Gastroesophageal sphincter (tissue), 4 donors: ENCODE data around the gene AFG3L2. TPM values are rescaled to one million over a fixed set of nuclear protein-coding genes. Genes with fewer than 3 reads are reported as not detected.

ENCODE experiments used
- ATAC-seq: fragments of 150-250 bp; one replicate; pipeline ENCODE4 v1.9.1; 2016; ENCODE audit warnings: mild to moderate bottlenecking, moderate library complexity
- H3K27ac ChIP-seq, 4 donors: fragments of 200-600 bp; sonication (generic) in 3 of 4; 1 replicate in 3 of 4; 2 replicates in 1 of 4; pipeline ENCODE4 v1.5.1; 2016 to 2019
- H3K27me3 ChIP-seq: fragments of 200-600 bp; sonication (generic); one replicate; pipeline ENCODE4 v1.5.1; 2019
- H3K36me3 ChIP-seq, 2 donors: fragments of 200-600 bp; sonication (generic); one replicate each; pipeline ENCODE4 v1.5.1; 2019; ENCODE audit warnings: control low read depth in 1 of 2
- H3K4me1 ChIP-seq, 3 donors: fragments of 200-600 bp; sonication (generic); 1 replicate in 2 of 3; 2 replicates in 1 of 3; pipeline ENCODE4 v1.5.1; 2016 to 2019; ENCODE audit warnings: control low read depth in 2 of 3
- H3K4me3 ChIP-seq, 2 donors: fragments of 200-600 bp; sonication (generic); one replicate each; pipeline ENCODE4 v1.5.1; 2019; ENCODE audit warnings: mild to moderate bottlenecking in 1 of 2, moderate library complexity in 1 of 2
- H3K9me3 ChIP-seq, 3 donors: fragments of 200-600 bp; sonication (generic); one replicate each; pipeline ENCODE4 v1.5.1; 2017 to 2019; ENCODE audit warnings: control low read depth in 2 of 3
- EP300 ChIP-seq: sonication (generic); formaldehyde crosslinking; IDR thresholded peaks from one replicate; pipeline ENCODE4 v1.6.1; 2017; ENCODE audit warnings: antibody characterized with exemption, mild to moderate bottlenecking
- POLR2A ChIP-seq, 2 donors: fragments of 450-650 bp; IDR thresholded peaks; one replicate each; pipeline ENCODE4 v1.6.1; 2017; ENCODE audit warnings: antibody characterized with exemption in 2 of 2, mild to moderate bottlenecking in 2 of 2, moderate library complexity in 1 of 2
- POLR2AphosphoS5 ChIP-seq: sonication (generic); formaldehyde crosslinking; IDR thresholded peaks from one replicate; pipeline ENCODE4 v1.6.1; 2017; ENCODE audit warnings: antibody characterized with exemption
- WGBS, 2 donors: methylation state at CpG; one replicate each; pipeline ENCODE4 v1.1.5; 2018; ENCODE audit warnings: low coverage in 1 of 2; 5-methylcytosine and 5-hydroxymethylcytosine counted together
- total RNA-seq, 4 donors: library from RNA; depleted of rRNA; stranded (reverse); fragments of >200 nt; gene quantifications; one replicate each; pipeline ENCODE4 v1.1.0, GENCODE V29; 2016
- TF ChIP-seq, protein P1 (sequence below), 4 experiments: fragments of 200-600 bp in 2 of 4; fragments of 450-650 bp in 2 of 4; sonication (generic) in 1 of 4; IDR thresholded peaks; one replicate each; pipeline ENCODE4 v1.5.1; 2017 to 2019; ENCODE audit warnings: antibody characterized with exemption in 4 of 4, mild to moderate bottlenecking in 2 of 4, moderate library complexity in 2 of 4

Gene AFG3L2
- total RNA-seq, 4 donors from 2014 or later = 38.4 to 52.9 (median 40.8) TPM

DNA sequence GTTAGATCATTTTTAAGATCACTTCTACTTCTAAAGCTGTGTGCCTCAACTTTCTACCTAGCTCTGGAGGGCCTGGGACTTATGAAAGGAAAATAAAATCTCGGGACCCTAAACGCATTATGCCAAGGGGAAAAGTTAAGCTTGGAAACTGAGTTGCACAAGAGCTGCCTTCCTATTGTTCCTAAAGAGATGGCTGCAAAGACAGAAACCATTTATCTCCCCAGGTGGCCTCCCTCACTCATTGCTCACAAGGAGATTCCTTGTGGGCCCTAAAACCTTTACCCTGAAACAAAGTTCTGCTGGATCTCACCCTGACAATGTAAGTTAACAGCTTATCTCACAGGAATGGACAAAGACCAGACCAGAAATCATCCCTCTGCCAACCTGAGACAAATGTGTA is 42.2 kb downstream of the AFG3L2 start:
- peaks cover 0 to 85% of the 10 kb centered on the region in 2 donors for H3K36me3 ChIP-seq
- TF ChIP-seq POLR2A (IDR thresholded peaks at IDR 0.05) = no peak
- TF ChIP-seq, protein P1, sequence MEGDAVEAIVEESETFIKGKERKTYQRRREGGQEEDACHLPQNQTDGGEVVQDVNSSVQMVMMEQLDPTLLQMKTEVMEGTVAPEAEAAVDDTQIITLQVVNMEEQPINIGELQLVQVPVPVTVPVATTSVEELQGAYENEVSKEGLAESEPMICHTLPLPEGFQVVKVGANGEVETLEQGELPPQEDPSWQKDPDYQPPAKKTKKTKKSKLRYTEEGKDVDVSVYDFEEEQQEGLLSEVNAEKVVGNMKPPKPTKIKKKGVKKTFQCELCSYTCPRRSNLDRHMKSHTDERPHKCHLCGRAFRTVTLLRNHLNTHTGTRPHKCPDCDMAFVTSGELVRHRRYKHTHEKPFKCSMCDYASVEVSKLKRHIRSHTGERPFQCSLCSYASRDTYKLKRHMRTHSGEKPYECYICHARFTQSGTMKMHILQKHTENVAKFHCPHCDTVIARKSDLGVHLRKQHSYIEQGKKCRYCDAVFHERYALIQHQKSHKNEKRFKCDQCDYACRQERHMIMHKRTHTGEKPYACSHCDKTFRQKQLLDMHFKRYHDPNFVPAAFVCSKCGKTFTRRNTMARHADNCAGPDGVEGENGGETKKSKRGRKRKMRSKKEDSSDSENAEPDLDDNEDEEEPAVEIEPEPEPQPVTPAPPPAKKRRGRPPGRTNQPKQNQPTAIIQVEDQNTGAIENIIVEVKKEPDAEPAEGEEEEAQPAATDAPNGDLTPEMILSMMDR (IDR thresholded peaks at IDR 0.05) = no peak
- TF ChIP-seq EP300 = no peak
- TF ChIP-seq POLR2AphosphoS5 = no peak
- 65 to 67% methylated on average over 2 of the region's 2 CpGs for WGBS, 2 donors

DNA sequence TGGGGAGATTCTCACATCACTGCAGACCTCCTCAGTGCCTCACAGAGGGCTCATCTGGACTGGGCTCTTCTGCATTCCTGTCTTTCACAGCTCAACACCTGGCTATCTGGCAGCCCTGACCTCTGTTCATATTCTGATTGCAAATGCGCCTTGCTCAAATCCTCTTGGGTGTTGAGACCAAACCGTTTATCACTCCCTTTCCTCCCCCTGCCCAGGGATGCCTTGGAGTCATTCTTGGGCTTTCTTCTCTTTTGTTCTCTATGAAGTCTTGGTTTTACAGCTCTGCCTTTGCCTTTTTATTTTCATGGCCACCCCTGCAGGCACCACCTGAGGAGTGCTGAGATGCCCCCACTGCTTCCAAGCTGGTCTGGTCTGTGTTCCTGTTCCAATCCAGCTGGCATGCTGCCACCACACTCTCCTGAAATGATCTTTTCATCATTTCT is 42.6 kb downstream of the AFG3L2 start:
- no peak for ATAC-seq
- TF ChIP-seq, protein P1 (IDR thresholded peaks at IDR 0.05) = no peak
- TF ChIP-seq EP300 = no peak
- TF ChIP-seq POLR2AphosphoS5 = no peak
- Histone ChIP-seq H3K36me3 (peaks cover 0 to 85% of the 10 kb centered on the region in 2 donors), H3K27ac (peak overlapping the region in 3 of 4 donors; percentile 20 to 38 (median 25)), H3K9me3 (no peaks in the 10 kb centered on the region), H3K4me3 (no peak overlapping the region), H3K27me3 (no peaks in the 10 kb centered on the region), H3K4me1 (peaks cover 5 to 33% (median 10%) of the 10 kb centered on the region in 3 donors)
- 47 to 50% methylated on average over 2 of the region's 2 CpGs for WGBS, 2 donors

More for the DNA sequence above, 42.2 kb downstream of the AFG3L2 start:
- Histone ChIP-seq H3K9me3 (no peaks in the 10 kb centered on the region), H3K27me3 (no peaks in the 10 kb centered on the region), H3K4me3 (no peak overlapping the region), H3K27ac (peak overlapping the region in 3 of 4 donors; percentile 17 to 38 (median 20)), H3K4me1 (peaks cover 5 to 33% (median 10%) of the 10 kb centered on the region in 3 donors)
- no peak for ATAC-seq

DNA sequence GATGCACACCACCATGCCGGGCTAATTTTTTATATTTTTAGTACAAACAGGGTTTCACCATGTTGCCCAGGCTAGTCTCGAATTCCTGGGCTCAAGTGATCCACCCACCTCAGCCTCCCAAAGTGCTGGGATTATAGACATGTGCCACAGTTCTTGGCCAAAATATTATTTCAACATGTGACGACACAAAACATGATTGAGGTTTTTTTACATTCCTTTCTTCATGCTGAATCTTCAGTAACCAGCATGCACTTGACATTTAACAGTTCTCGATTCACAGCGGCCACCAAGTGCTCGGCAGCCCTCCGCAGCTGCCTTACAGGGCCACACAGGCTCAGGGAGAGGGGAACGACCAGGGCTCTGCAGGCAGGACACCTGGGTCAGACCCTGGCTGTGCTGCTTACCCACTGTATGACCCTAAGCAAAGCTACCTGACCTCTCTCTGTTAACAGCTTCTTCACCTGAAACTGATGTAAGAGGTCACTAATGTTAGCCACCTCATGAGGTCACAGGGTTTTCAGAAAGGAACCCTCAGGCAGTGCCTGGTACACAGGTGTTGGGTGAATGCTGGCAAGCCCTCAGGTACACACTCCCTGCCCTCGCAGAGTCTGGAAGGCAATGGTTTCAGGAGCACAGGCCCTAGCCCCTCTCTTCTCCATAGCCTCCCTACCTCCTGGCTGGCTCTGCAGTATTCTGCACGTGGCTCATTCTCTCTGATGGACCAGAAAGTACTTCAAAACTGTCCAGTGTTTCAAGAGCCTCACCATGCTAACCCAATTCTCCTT is 43.3 kb downstream of the AFG3L2 start:
- peak overlapping the region in 3 of 4 donors; percentile 20 to 38 (median 25) for H3K27ac ChIP-seq
- peaks cover 0 to 85% of the 10 kb centered on the region in 2 donors for H3K36me3 ChIP-seq

DNA sequence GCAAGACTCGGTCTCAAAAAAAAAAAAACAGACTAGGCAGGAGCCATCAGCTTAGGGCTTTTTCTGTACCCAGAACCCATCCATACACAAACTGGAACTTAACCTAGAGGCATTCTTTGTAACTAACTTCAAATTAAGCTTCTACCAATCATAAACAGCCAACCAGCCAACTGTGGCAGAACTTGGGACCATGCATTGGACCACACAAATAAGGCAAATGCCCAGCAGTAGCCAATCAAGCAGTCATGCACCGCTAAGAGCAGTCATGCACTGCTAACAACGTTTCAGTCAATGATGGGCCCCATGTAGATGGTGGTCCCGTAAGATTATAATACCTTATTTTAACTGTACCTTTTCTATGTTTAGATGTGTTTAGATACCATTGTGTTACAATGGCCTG is 46.3 kb downstream of the AFG3L2 start:
- Histone ChIP-seq H3K9me3 (no peaks in the 10 kb centered on the region), H3K4me1 (peaks cover 5 to 46% (median 10%) of the 10 kb centered on the region in 3 donors), H3K4me3 (no peak overlapping the region), H3K27me3 (no peaks in the 10 kb centered on the region), H3K36me3 (peaks cover 0 to 85% of the 10 kb centered on the region in 2 donors), H3K27ac (no peak overlapping the region)
- no peak for ATAC-seq
- TF ChIP-seq, protein P1 (IDR thresholded peaks at IDR 0.05) = no peak
- TF ChIP-seq POLR2A (IDR thresholded peaks at IDR 0.05) (no peak), EP300 (no peak), POLR2AphosphoS5 (no peak)
- 85 to 87% methylated on average over 3 to 4 of the region's 4 CpGs for WGBS, 2 donors

More for the DNA sequence above, 43.3 kb downstream of the AFG3L2 start:
- TF ChIP-seq EP300 (no peak), POLR2AphosphoS5 (no peak), POLR2A (IDR thresholded peaks at IDR 0.05) (no peak)
- TF ChIP-seq, protein P1 (IDR thresholded peaks at IDR 0.05) = no peak
- Histone ChIP-seq H3K4me3 (no peak overlapping the region), H3K4me1 (peaks cover 5 to 33% (median 10%) of the 10 kb centered on the region in 3 donors), H3K27me3 (no peaks in the 10 kb centered on the region), H3K9me3 (no peaks in the 10 kb centered on the region)
- no peak for ATAC-seq
- WGBS, 2 donors = 84 to 87% methylated on average over 7 to 8 of the region's 10 CpGs
